AG08395 (cell line): ENCODE results near the gene PCDHGA6.
"Not testable (repeated sequence)": the region's sequence is repeated elsewhere in the genome, so short reads cannot be mapped to it uniquely, and the experiment has no call there.

Source experiments
- DNase-seq: peaks from one replicate; pipeline ENCODE4 v3.0.0; 2012; ENCODE audit warnings: mixed read lengths, low spot score

Gene PCDHGA6

GRCh38 chr5:141394401-141395187 is 20.9 kb downstream of the PCDHGA6 start:
- DNase-seq: not testable (repeated sequence)

GRCh38 chr5:141397756-141398551 is 24.3 kb downstream of the PCDHGA6 start, which contains the start of gene PCDHGB5:
Gene PCDHGB5 (plus strand): TSS chr5:141397947. CDS start chr5:141398128, 181 bp downstream.
- DNase-seq: peak; percentile 62

- no peak for DNase-seq
Observed at GRCh38 chr5:141398608-141399007, 24.9 kb downstream of the PCDHGA6 start.

- DNase-seq: no peak
Observed at GRCh38 chr5:141399555-141400258, 26.0 kb downstream of the PCDHGA6 start.

GRCh38 chr5:141402553-141403243 is 29.0 kb downstream of the PCDHGA6 start, which contains the start of gene PCDHGA9:
Gene PCDHGA9 (plus strand): TSS chr5:141402778. CDS start chr5:141402953, 175 bp downstream.
- DNase-seq: peak; percentile 31

GRCh38 chr5:141403387-141403786 is 29.7 kb downstream of the PCDHGA6 start:
- no peak for DNase-seq

GRCh38 chr5:141407790-141408505 is 34.3 kb downstream of the PCDHGA6 start, which contains the start of gene PCDHGB6:
Gene PCDHGB6 (plus strand): TSS chr5:141408021. CDS start chr5:141408203, 182 bp downstream.
- peak; percentile 14 for DNase-seq

GRCh38 chr5:141409598-141410306 is 36.1 kb downstream of the PCDHGA6 start:
- no peak for DNase-seq

GRCh38 chr5:141411575-141411974 is 37.9 kb downstream of the PCDHGA6 start:
- no peak for DNase-seq

GRCh38 chr5:141412854-141413539 is 39.3 kb downstream of the PCDHGA6 start, which contains the start of gene PCDHGA10:
Gene PCDHGA10 (plus strand): TSS chr5:141412987. CDS start chr5:141413176, 189 bp downstream.
- DNase-seq: peak; percentile 67

- no peak for DNase-seq
Observed at GRCh38 chr5:141413540-141414069, 39.9 kb downstream of the PCDHGA6 start.

- DNase-seq: not testable (repeated sequence)
Observed at GRCh38 chr5:141414548-141415274, 41.0 kb downstream of the PCDHGA6 start.

GRCh38 chr5:141415275-141415618 is 41.6 kb downstream of the PCDHGA6 start:
- not testable (repeated sequence) for DNase-seq

- DNase-seq: peak; percentile 72
Observed at GRCh38 chr5:141417494-141418172, 43.9 kb downstream of the PCDHGA6 start, which contains the start of gene PCDHGB7. Gene PCDHGB7 (plus strand): TSS chr5:141417677. CDS start chr5:141417860, 183 bp downstream.

GRCh38 chr5:141419074-141419880 is 45.6 kb downstream of the PCDHGA6 start:
- no peak for DNase-seq

GRCh38 chr5:141420855-141421488 is 47.3 kb downstream of the PCDHGA6 start, which contains the start of gene PCDHGA11:
Gene PCDHGA11 (plus strand): TSS chr5:141421051. CDS start chr5:141421228, 177 bp downstream.
- peak; percentile 61 for DNase-seq
